Measurements from ENCODE around the gene APOC4.
A peak's percentile ranks its signal among the peaks of the same experiment; 100 is the strongest.
"Not testable (repeated sequence)": the region's sequence is repeated elsewhere in the genome, so short reads cannot be mapped to it uniquely, and the experiment has no call there.

APOC4 gene

GRCh38 chr19:44942067-44942571 is at the start of gene APOC4:
APOC4 (plus strand) TSS chr19:44942237; CDS start chr19:44942278, 41 bp downstream.
- no peak for DNase-seq (ENCODE audit: low read depth in 2 of 2)

GRCh38 chr19:44892932-44893331 is 49.1 kb upstream of the APOC4 start:
- no peak for DNase-seq (ENCODE audit: low read depth in 2 of 2)

GRCh38 chr19:44893332-44894051 is 48.5 kb upstream of the APOC4 start:
- no peak for DNase-seq (ENCODE audit: low read depth in 2 of 2)

GRCh38 chr19:44894052-44894400 is 48.0 kb upstream of the APOC4 start:
- no peak for DNase-seq (ENCODE audit: low read depth in 2 of 2)

GRCh38 chr19:44894946-44895345 is 47.1 kb upstream of the APOC4 start:
- no peak for DNase-seq (ENCODE audit: low read depth in 2 of 2)

- no peak for DNase-seq (ENCODE audit: low read depth in 2 of 2)
Measured at GRCh38 chr19:44897835-44898234, 44.2 kb upstream of the APOC4 start.

- DNase-seq (ENCODE audit: low read depth in 2 of 2) = no peak
Measured at GRCh38 chr19:44900328-44901244, 41.5 kb upstream of the APOC4 start.

GRCh38 chr19:44903216-44903601 is 38.8 kb upstream of the APOC4 start:
- no peak for DNase-seq (ENCODE audit: low read depth in 2 of 2)

GRCh38 chr19:44903602-44904425 is 38.2 kb upstream of the APOC4 start:
- peak; percentile 66 to 86 for DNase-seq (ENCODE audit: low read depth in 2 of 2)

- no peak for DNase-seq (ENCODE audit: low read depth in 2 of 2)
Measured at GRCh38 chr19:44904426-44904994, 37.5 kb upstream of the APOC4 start.

- DNase-seq (ENCODE audit: low read depth in 2 of 2) = no peak
Measured at GRCh38 chr19:44905437-44906160, 36.4 kb upstream of the APOC4 start, which contains the start of gene APOE. APOE (plus strand) TSS chr19:44905796; CDS start chr19:44906625, 829 bp downstream.

- no peak for DNase-seq (ENCODE audit: low read depth in 2 of 2)
Measured at GRCh38 chr19:44907613-44908012, 34.4 kb upstream of the APOC4 start.

- no peak for DNase-seq (ENCODE audit: low read depth in 2 of 2)
Measured at GRCh38 chr19:44908074-44908835, 33.8 kb upstream of the APOC4 start.

GRCh38 chr19:44908836-44909261 is 33.2 kb upstream of the APOC4 start:
- DNase-seq (ENCODE audit: low read depth in 2 of 2) = no peak

- DNase-seq (ENCODE audit: low read depth in 2 of 2) = no peak
Measured at GRCh38 chr19:44909775-44910174, 32.3 kb upstream of the APOC4 start.

- DNase-seq (ENCODE audit: low read depth in 2 of 2) = not testable (repeated sequence)
Measured at GRCh38 chr19:44911896-44912295, 30.1 kb upstream of the APOC4 start.

GRCh38 chr19:44912854-44913253 is 29.2 kb upstream of the APOC4 start:
- no peak for DNase-seq (ENCODE audit: low read depth in 2 of 2)

- not testable (repeated sequence) for DNase-seq (ENCODE audit: low read depth in 2 of 2)
Measured at GRCh38 chr19:44913512-44914432, 28.3 kb upstream of the APOC4 start.

Data from stimulated activated CD4-positive, alpha-beta T cell treated with anti-CD3 and anti-CD28 coated beads, Interleukin-4, amount 100 ng/mL, for 48 hours (primary cell).